ENCODE data around the gene SGTA. TPM values are rescaled to one million over a fixed set of nuclear protein-coding genes. Genes with fewer than 3 reads are reported as not detected.
A peak's percentile ranks its signal among the peaks of the same experiment; 100 is the strongest.

Gene SGTA
- total and polyA plus RNA-seq, 2 of the 13 experiments (the other 11 are each of a cell fraction or from before 2014, with no cell fraction given): 43.9 to 47.4 TPM

GRCh38 chr19:2790557-2791271, 7.6 kb upstream of the SGTA start (continued):
- no peak for TF ChIP-seq ZFYVE20 (CRISPR knock-in tag; IDR thresholded peaks at IDR 0.05; ENCODE audit: borderline replicate concordance, low read depth)
- no peak for TF ChIP-seq HOXD1 (CRISPR knock-in tag; IDR thresholded peaks at IDR 0.05)
- TF ChIP-seq ZNF572 (CRISPR knock-in tag; IDR thresholded peaks at IDR 0.05): no peak
- no peak for TF ChIP-seq TBP (CRISPR knock-in tag; IDR thresholded peaks at IDR 0.05)
- no peak for TF ChIP-seq NFIC (IDR thresholded peaks at IDR 0.05; ENCODE audit: low read length)
- 0 out of 2 replicates have a peak, but pooled peaks have one; percentile 43 for TF ChIP-seq ZNF512 (CRISPR knock-in tag; IDR thresholded peaks at IDR 0.05)
- TF ChIP-seq HDAC6 (IDR thresholded peaks at IDR 0.05; ENCODE audit: low read depth, low read length): no peak
- no peak for TF ChIP-seq ZNF354B (CRISPR knock-in tag; IDR thresholded peaks at IDR 0.05)
- no peak for TF ChIP-seq KMT2B (CRISPR knock-in tag; IDR thresholded peaks at IDR 0.05)
- no peak for TF ChIP-seq HOXA5 (CRISPR knock-in tag; IDR thresholded peaks at IDR 0.05)
- TF ChIP-seq ESRRA (CRISPR knock-in tag; IDR thresholded peaks at IDR 0.05; ENCODE audit: low read depth): peak; percentile 83
- TF ChIP-seq ZBTB8A (CRISPR knock-in tag; IDR thresholded peaks at IDR 0.05; ENCODE audit: borderline replicate concordance, low read depth): peak; percentile 72; the same call in 1 of the 2 replicates
- no peak for TF ChIP-seq NFIB (CRISPR knock-in tag; IDR thresholded peaks at IDR 0.05; ENCODE audit: borderline replicate concordance)
- TF ChIP-seq TAF1 (CRISPR knock-in tag; IDR thresholded peaks at IDR 0.05): no peak
- TF ChIP-seq ZFP62 (CRISPR knock-in tag; IDR thresholded peaks at IDR 0.05): no peak
- no peak for TF ChIP-seq ZNF713 (CRISPR knock-in tag; IDR thresholded peaks at IDR 0.05)
- TF ChIP-seq HCFC1 (IDR thresholded peaks at IDR 0.05; ENCODE audit: low read depth, low read length): no peak
- peak; percentile 32; the same call in 1 of the 2 replicates for TF ChIP-seq ZNF362 (CRISPR knock-in tag; IDR thresholded peaks at IDR 0.05; ENCODE audit: borderline replicate concordance)
- TF ChIP-seq GFI1 (CRISPR knock-in tag; IDR thresholded peaks at IDR 0.05; ENCODE audit: borderline replicate concordance): peak; percentile 60; the same call in 1 of the 2 replicates
- 0 out of 2 replicates have a peak, but pooled peaks have one; percentile 20 for TF ChIP-seq MAFF (IDR thresholded peaks at IDR 0.05; ENCODE audit: low read depth, low read length)
- no peak for TF ChIP-seq TOPORS (CRISPR knock-in tag; IDR thresholded peaks at IDR 0.05)
- TF ChIP-seq SNAPC2 (CRISPR knock-in tag; IDR thresholded peaks at IDR 0.05): no peak
- TF ChIP-seq ZHX1 (CRISPR knock-in tag; IDR thresholded peaks at IDR 0.05; ENCODE audit: low read depth): peak; percentile 68
- 0 out of 2 replicates have a peak, but pooled peaks have one; percentile 42 for TF ChIP-seq ZBTB20 (CRISPR knock-in tag; IDR thresholded peaks at IDR 0.05; ENCODE audit: borderline replicate concordance, low read depth)
- peak; percentile 74; the same call in 1 of the 2 replicates for TF ChIP-seq ZKSCAN5 (CRISPR knock-in tag; IDR thresholded peaks at IDR 0.05)
- TF ChIP-seq GTF3A (CRISPR knock-in tag; conservative IDR thresholded peaks at IDR 0.05): no peak

All from HepG2 (cell line).